WTC11 (cell line): ENCODE data around the gene NLRP4. TPM values are rescaled to one million over a fixed set of nuclear protein-coding genes. Genes with fewer than 3 reads are reported as not detected.

Experiments used
- ATAC-seq: fragments of 200-7000 bp; cut with Tn5 transposase; 2 replicates; pipeline ENCODE4 v1.10.0; 2021; ENCODE audit warnings: mild to moderate bottlenecking, moderate library complexity
- CTCF ChIA-PET: fragments of 300-600 bp; sonication (Branson Sonifier 250); formaldehyde crosslinking; loops from one replicate; lab custom pipeline; 2021; ENCODE audit warnings: antibody characterized with exemption; lab: Charles Lee
- POLR2A ChIA-PET: fragments of 350-600 bp; sonication (Branson Sonifier 250); formaldehyde crosslinking; loops from one replicate; lab custom pipeline; 2021; ENCODE audit warnings: antibody characterized with exemption; lab: Charles Lee
- DNase-seq: peaks from one replicate; pipeline ENCODE4 v3.0.0; 2021; ENCODE audit warnings: low spot score
- H3K27ac Mint-ChIP-seq: 2 replicates; pipeline ENCODE4 v1.8.0; 2021; ENCODE audit warnings: mixed read lengths
- H3K27me3 Mint-ChIP-seq: 2 replicates; pipeline ENCODE4 v1.8.0; 2021; ENCODE audit warnings: low read depth, mild to moderate bottlenecking, moderate library complexity, mixed read lengths
- H3K36me3 Mint-ChIP-seq: 2 replicates; pipeline ENCODE4 v1.8.0; 2021; ENCODE audit warnings: mixed read lengths
- H3K4me1 Mint-ChIP-seq: 2 replicates; pipeline ENCODE4 v1.8.0; 2022; ENCODE audit warnings: mixed read lengths
- H3K4me3 Mint-ChIP-seq: 2 replicates; pipeline ENCODE4 v1.8.0; 2021; ENCODE audit warnings: mild to moderate bottlenecking, moderate library complexity, mixed read lengths
- H3K9me3 Mint-ChIP-seq: 2 replicates; pipeline ENCODE4 v1.8.0; 2021; ENCODE audit warnings: mixed read lengths
- AR ChIP-seq: fragments of 250-450 bp; sonication (Bioruptor Pico); IDR thresholded peaks from 2 replicates; pipeline ENCODE4 v1.9.0; 2021; ENCODE audit warnings: mild to moderate bottlenecking
- CTCF ChIP-seq: fragments of 200-600 bp; IDR thresholded peaks from 2 replicates; pipeline ENCODE4 v1.8.0; 2022; ENCODE audit warnings: antibody characterized with exemption
- FOXJ3 ChIP-seq: sonication (generic); formaldehyde crosslinking; IDR thresholded peaks from 2 replicates; pipeline ENCODE4 v1.9.0; 2021; ENCODE audit warnings: missing genetic modification reagents, mild to moderate bottlenecking, borderline replicate concordance
- HMGXB4 ChIP-seq: sonication (generic); formaldehyde crosslinking; IDR thresholded peaks from 2 replicates; pipeline ENCODE4 v1.8.1; 2023; ENCODE audit warnings: mild to moderate bottlenecking, moderate library complexity, missing genetic modification reagents
- IRF2 ChIP-seq: sonication (generic); formaldehyde crosslinking; IDR thresholded peaks from 2 replicates; pipeline ENCODE4 v1.8.0; 2022; ENCODE audit warnings: low read depth, missing genetic modification reagents, borderline replicate concordance
- JUN ChIP-seq: sonication (generic); formaldehyde crosslinking; IDR thresholded peaks from 2 replicates; pipeline ENCODE4 v1.8.0; 2023; ENCODE audit warnings: mild to moderate bottlenecking, missing genetic modification reagents
- KAT7 ChIP-seq: sonication (generic); formaldehyde crosslinking; IDR thresholded peaks from 2 replicates; pipeline ENCODE4 v1.8.1; 2023; ENCODE audit warnings: missing genetic modification reagents, mild to moderate bottlenecking, borderline replicate concordance
- MXD4 ChIP-seq: fragments of 250-450 bp; sonication (Bioruptor Pico); IDR thresholded peaks from 2 replicates; pipeline ENCODE4 v1.8.0; 2021; ENCODE audit warnings: mild to moderate bottlenecking, moderate library complexity, borderline replicate concordance
- NFYB ChIP-seq: sonication (generic); formaldehyde crosslinking; conservative IDR thresholded peaks from 2 replicates; pipeline ENCODE4 v1.8.0; 2022; ENCODE audit warnings: low read depth, missing genetic modification reagents
- RORB ChIP-seq: fragments of 250-450 bp; sonication (Bioruptor Pico); IDR thresholded peaks from 2 replicates; pipeline ENCODE4 v1.9.0; 2021; ENCODE audit warnings: mild to moderate bottlenecking
- SOX15 ChIP-seq: fragments of 250-450 bp; sonication (Bioruptor Pico); IDR thresholded peaks from 2 replicates; pipeline ENCODE4 v1.9.0; 2021; ENCODE audit warnings: mild to moderate bottlenecking
- TCF7 ChIP-seq: sonication (generic); formaldehyde crosslinking; IDR thresholded peaks from 2 replicates; pipeline ENCODE4 v1.8.0; 2022; ENCODE audit warnings: mild to moderate bottlenecking, low read depth, missing genetic modification reagents, moderate library complexity
- TEAD1 ChIP-seq: sonication (generic); formaldehyde crosslinking; IDR thresholded peaks from 2 replicates; pipeline ENCODE4 v1.8.0; 2022; ENCODE audit warnings: mild to moderate bottlenecking, missing genetic modification reagents
- TP53 ChIP-seq: sonication (generic); formaldehyde crosslinking; IDR thresholded peaks from 2 replicates; pipeline ENCODE4 v1.8.1; 2023; ENCODE audit warnings: mild to moderate bottlenecking, missing genetic modification reagents
- USF2 ChIP-seq: sonication (generic); formaldehyde crosslinking; IDR thresholded peaks from 2 replicates; pipeline ENCODE4 v1.8.1; 2023; ENCODE audit warnings: mild to moderate bottlenecking, missing genetic modification reagents, moderate library complexity
- ZBTB21 ChIP-seq: sonication (generic); formaldehyde crosslinking; IDR thresholded peaks from 2 replicates; pipeline ENCODE4 v1.8.1; 2023; ENCODE audit warnings: mild to moderate bottlenecking, missing genetic modification reagents, borderline replicate concordance
- ZNF232 ChIP-seq: sonication (generic); formaldehyde crosslinking; IDR thresholded peaks from 2 replicates; pipeline ENCODE4 v1.8.0; 2022; ENCODE audit warnings: mild to moderate bottlenecking, missing genetic modification reagents
- ZNF263 ChIP-seq: sonication (generic); formaldehyde crosslinking; IDR thresholded peaks from 2 replicates; pipeline ENCODE4 v1.8.1; 2022; ENCODE audit warnings: low read depth, mild to moderate bottlenecking, moderate library complexity, missing genetic modification reagents
- ZNF425 ChIP-seq: fragments of 250-450 bp; sonication (Bioruptor Pico); conservative IDR thresholded peaks from 2 replicates; pipeline ENCODE4 v1.9.0; 2021; ENCODE audit warnings: mild to moderate bottlenecking
- ZNF532 ChIP-seq: fragments of 250-450 bp; sonication (Bioruptor Pico); IDR thresholded peaks from 2 replicates; pipeline ENCODE4 v1.9.0; 2021; ENCODE audit warnings: mild to moderate bottlenecking, borderline replicate concordance
- total RNA-seq: library from RNA; stranded (reverse); gene quantifications from 3 replicates; pipeline ENCODE4 v1.2.3, GENCODE V29; 2021

NLRP4 gene
- total RNA-seq, 1 experiment from 2014 or later = not detected

GRCh38 chr19:55870736-55871135, 34.4 kb downstream of the NLRP4 start:
- Mint-ChIP-seq H3K27ac (no peak overlapping the region), H3K4me3 (no peak overlapping the region), H3K36me3 (peaks cover 72% of the 10 kb centered on the region), H3K4me1 (no peaks in the 10 kb centered on the region), H3K27me3 (peaks cover 12% of the 10 kb centered on the region), H3K9me3 (peaks cover 90% of the 10 kb centered on the region)
- ATAC-seq (no peak), DNase-seq (no peak)
- no peak for TF ChIP-seq FOXJ3 (CRISPR knock-in tag)
- TF ChIP-seq KAT7 (CRISPR knock-in tag) = no peak
- ChIA-PET POLR2A (no interaction called here), CTCF (no interaction called here)

GRCh38 chr19:55877211-55877610, 40.9 kb downstream of the NLRP4 start:
- Mint-ChIP-seq H3K4me1 (no peaks in the 10 kb centered on the region), H3K9me3 (peaks cover 87% of the 10 kb centered on the region), H3K27ac (no peak overlapping the region), H3K4me3 (no peak overlapping the region), H3K36me3 (peaks cover 69% of the 10 kb centered on the region), H3K27me3 (peaks cover 3% of the 10 kb centered on the region; the same call in 1 of the 2 replicates)
- ChIA-PET CTCF (no interaction called here), POLR2A (no interaction called here)
- no peak for TF ChIP-seq JUN (CRISPR knock-in tag)
- TF ChIP-seq SOX15 (CRISPR knock-in tag) = no peak
- no peak for TF ChIP-seq ZBTB21 (CRISPR knock-in tag)
- no peak for TF ChIP-seq CTCF
- no peak for TF ChIP-seq HMGXB4 (CRISPR knock-in tag)
- no peak for TF ChIP-seq RORB (CRISPR knock-in tag)
- TF ChIP-seq TCF7 (CRISPR knock-in tag) = no peak
- TF ChIP-seq NFYB (CRISPR knock-in tag) = no peak
- TF ChIP-seq ZNF425 (CRISPR knock-in tag) = no peak
- no peak for TF ChIP-seq USF2
- TF ChIP-seq MXD4 (CRISPR knock-in tag) = no peak
- TF ChIP-seq TEAD1 = no peak
- TF ChIP-seq ZNF263 (CRISPR knock-in tag) = no peak
- DNase-seq (no peak), ATAC-seq (no peak)

GRCh38 chr19:55882626-55883025, 46.3 kb downstream of the NLRP4 start:
- Mint-ChIP-seq H3K9me3 (peaks cover 76% of the 10 kb centered on the region), H3K4me3 (no peak overlapping the region), H3K36me3 (peaks cover 60% of the 10 kb centered on the region), H3K4me1 (no peaks in the 10 kb centered on the region), H3K27me3 (peaks cover 7% of the 10 kb centered on the region), H3K27ac (no peak overlapping the region)
- no peak for ATAC-seq
- POLR2A ChIA-PET = no interaction called here
- CTCF ChIA-PET = no interaction called here
- DNase-seq = no peak
- TF ChIP-seq AR (no peak), TP53 (CRISPR knock-in tag) (no peak), ZNF532 (CRISPR knock-in tag) (no peak), SOX15 (CRISPR knock-in tag) (no peak), FOXJ3 (CRISPR knock-in tag) (no peak), IRF2 (CRISPR knock-in tag) (no peak), ZNF232 (CRISPR knock-in tag) (no peak)
